Left lobe of liver (tissue), 2 donors: ENCODE data around the gene PIK3R1. TPM values are rescaled to one million over a fixed set of nuclear protein-coding genes. Genes with fewer than 3 reads are reported as not detected.

ENCODE experiments used
- ATAC-seq: fragments of 200-7000 bp; cut with Tn5 transposase; one replicate; pipeline ENCODE4 v1.9.1; 2020; ENCODE audit warnings: mild to moderate bottlenecking, moderate library complexity
- DNase-seq: peaks from one replicate; pipeline ENCODE4 v3.0.0-alpha.2; 2020; ENCODE audit warnings: low spot score
- total RNA-seq: library from RNA; stranded (reverse); gene quantifications from one replicate; pipeline ENCODE4 v1.2.1, GENCODE V29; 2021
- donor health status: DM: no; HTN: no; CAD: no; lungs with moderate emphysema.
- donor health status: DM: no; HTN: yes; CAD: no.

The PIK3R1 gene
- total RNA-seq, 1 donor from 2014 or later, result 149 TPM

GRCh38 chr5:68267066-68267465, 51.5 kb downstream of the PIK3R1 start:
- DNase-seq, result no peak
- no peak for ATAC-seq

GRCh38 chr5:68268101-68268851, 52.7 kb downstream of the PIK3R1 start:
- no peak for DNase-seq
- no peak for ATAC-seq

GRCh38 chr5:68268852-68269130, 53.2 kb downstream of the PIK3R1 start:
- no peak for DNase-seq
- ATAC-seq, result peak; percentile 2

GRCh38 chr5:68269820-68270219, 54.3 kb downstream of the PIK3R1 start:
- no peak for ATAC-seq
- DNase-seq, result no peak

GRCh38 chr5:68270399-68270975, 54.9 kb downstream of the PIK3R1 start:
- ATAC-seq (no peak), DNase-seq (no peak)

- no peak for DNase-seq
- peak; percentile 29 for ATAC-seq
Observed at GRCh38 chr5:68271124-68271523, 55.6 kb downstream of the PIK3R1 start.

- DNase-seq, result no peak
- ATAC-seq, result no peak
Observed at GRCh38 chr5:68272289-68272688, 56.7 kb downstream of the PIK3R1 start.

GRCh38 chr5:68273717-68274409, 58.3 kb downstream of the PIK3R1 start:
- no peak for DNase-seq
- ATAC-seq, result no peak

- no peak for ATAC-seq
- no peak for DNase-seq
Observed at GRCh38 chr5:68274847-68275651, 59.5 kb downstream of the PIK3R1 start.

GRCh38 chr5:68276740-68277139, 61.2 kb downstream of the PIK3R1 start:
- no peak for DNase-seq
- peak; percentile 8 for ATAC-seq

- no peak for ATAC-seq
- no peak for DNase-seq
Observed at GRCh38 chr5:68277431-68277830, 61.9 kb downstream of the PIK3R1 start.

GRCh38 chr5:68279984-68280383, 64.4 kb downstream of the PIK3R1 start:
- DNase-seq (no peak), ATAC-seq (peak; percentile 12)

- ATAC-seq (peak; percentile 52), DNase-seq (no peak)
Observed at GRCh38 chr5:68282001-68282400, 66.4 kb downstream of the PIK3R1 start.

GRCh38 chr5:68283766-68284165, 68.2 kb downstream of the PIK3R1 start:
- ATAC-seq (no peak), DNase-seq (no peak)

- ATAC-seq (peak; percentile 6), DNase-seq (no peak)
Observed at GRCh38 chr5:68285075-68285840, 69.7 kb downstream of the PIK3R1 start.

- ATAC-seq (no peak), DNase-seq (no peak)
Observed at GRCh38 chr5:68285851-68286611, 70.5 kb downstream of the PIK3R1 start.

GRCh38 chr5:68286612-68286912, 71.0 kb downstream of the PIK3R1 start:
- ATAC-seq, result no peak
- no peak for DNase-seq

GRCh38 chr5:68287631-68287975, 72.0 kb downstream of the PIK3R1 start:
- no peak for ATAC-seq

GRCh38 chr5:68287976-68288706, 72.6 kb downstream of the PIK3R1 start:
- DNase-seq (peak; percentile 92), ATAC-seq (peak; percentile 77)

More at GRCh38 chr5:68287631-68287975, 72.0 kb downstream of the PIK3R1 start:
- no peak for DNase-seq
